ENCODE results near the gene SMAD6. TPM values are rescaled to one million over a fixed set of nuclear protein-coding genes. Genes with fewer than 3 reads are reported as not detected.

SMAD6 gene
- total RNA-seq, 1 experiment from 2014 or later: 58.6 TPM

- H3K36me3 Mint-ChIP-seq (ENCODE audit: insufficient read depth, unreplicated experiment): peaks cover 8% of the 10 kb centered on the region
- no peak for DNase-seq
- intact Hi-C loops (cut with micrococcal nuclease; ENCODE audit: unreplicated experiment): no loop called here
- no peak overlapping the region for H3K27ac Mint-ChIP-seq (ENCODE audit: unreplicated experiment)
- CTCF ChIA-PET: no interaction called here
- no peaks in the 10 kb centered on the region for H3K9me3 Mint-ChIP-seq (ENCODE audit: low read depth, unreplicated experiment)
- no peaks in the 10 kb centered on the region for H3K4me1 Mint-ChIP-seq (ENCODE audit: low read depth, unreplicated experiment)
- no peaks in the 10 kb centered on the region for H3K27me3 Mint-ChIP-seq (ENCODE audit: unreplicated experiment)
- no peak for TF ChIP-seq CTCF (IDR thresholded peaks at IDR 0.05; ENCODE audit: unreplicated experiment)
- no peak overlapping the region for H3K4me3 Mint-ChIP-seq (ENCODE audit: low read depth, unreplicated experiment)
- no TSS peak for BruUV-seq (replicated peaks)
Measured at GRCh38 chr15:66788024-66788423, 86.0 kb downstream of the SMAD6 start.

- no peak overlapping the region for H3K4me3 Mint-ChIP-seq (ENCODE audit: low read depth, unreplicated experiment)
- no TSS peak for BruUV-seq (replicated peaks)
- TF ChIP-seq CTCF (IDR thresholded peaks at IDR 0.05; ENCODE audit: unreplicated experiment): peak; percentile 64
- intact Hi-C loops (cut with micrococcal nuclease; ENCODE audit: unreplicated experiment): loop anchor here (1.0 kb wide), 1 partner anchor 64 kb away; no protein-coding TSS in a partner anchor
- no peaks in the 10 kb centered on the region for H3K4me1 Mint-ChIP-seq (ENCODE audit: low read depth, unreplicated experiment)
- H3K27me3 Mint-ChIP-seq (ENCODE audit: unreplicated experiment): no peaks in the 10 kb centered on the region
- H3K36me3 Mint-ChIP-seq (ENCODE audit: insufficient read depth, unreplicated experiment): no peaks in the 10 kb centered on the region
- CTCF ChIA-PET: interaction anchor here (0.5 to 3.2 kb wide), 7 partner anchors 10 to 202 kb away, joined by 3 to 38 read pairs (median 3); no protein-coding TSS in a partner anchor
- DNase-seq: peak; percentile 61
- no peak overlapping the region for H3K27ac Mint-ChIP-seq (ENCODE audit: unreplicated experiment)
- H3K9me3 Mint-ChIP-seq (ENCODE audit: low read depth, unreplicated experiment): no peaks in the 10 kb centered on the region
Measured at GRCh38 chr15:66789029-66790025, 87.3 kb downstream of the SMAD6 start.

GRCh38 chr15:66795851-66796250, 93.8 kb downstream of the SMAD6 start:
- H3K4me3 Mint-ChIP-seq (ENCODE audit: low read depth, unreplicated experiment): no peak overlapping the region
- H3K27ac Mint-ChIP-seq (ENCODE audit: unreplicated experiment): no peak overlapping the region
- no TSS peak for BruUV-seq (replicated peaks)
- DNase-seq: no peak
- no peaks in the 10 kb centered on the region for H3K4me1 Mint-ChIP-seq (ENCODE audit: low read depth, unreplicated experiment)
- CTCF ChIA-PET: no interaction called here
- no peaks in the 10 kb centered on the region for H3K27me3 Mint-ChIP-seq (ENCODE audit: unreplicated experiment)
- H3K36me3 Mint-ChIP-seq (ENCODE audit: insufficient read depth, unreplicated experiment): no peaks in the 10 kb centered on the region
- no peaks in the 10 kb centered on the region for H3K9me3 Mint-ChIP-seq (ENCODE audit: low read depth, unreplicated experiment)
- TF ChIP-seq CTCF (IDR thresholded peaks at IDR 0.05; ENCODE audit: unreplicated experiment): no peak
- intact Hi-C loops (cut with micrococcal nuclease; ENCODE audit: unreplicated experiment): no loop called here

- Mint-ChIP-seq H3K27me3 (ENCODE audit: unreplicated experiment) (no peaks in the 10 kb centered on the region), H3K4me1 (ENCODE audit: low read depth, unreplicated experiment) (no peaks in the 10 kb centered on the region), H3K9me3 (ENCODE audit: low read depth, unreplicated experiment) (no peaks in the 10 kb centered on the region), H3K27ac (ENCODE audit: unreplicated experiment) (no peak overlapping the region), H3K36me3 (ENCODE audit: insufficient read depth, unreplicated experiment) (no peaks in the 10 kb centered on the region), H3K4me3 (ENCODE audit: low read depth, unreplicated experiment) (no peak overlapping the region)
- intact Hi-C loops (cut with micrococcal nuclease; ENCODE audit: unreplicated experiment): no loop called here
- CTCF ChIA-PET: interaction anchor here (0.7 kb wide), 1 partner anchor 98 kb away, joined by 4 read pairs; no protein-coding TSS in a partner anchor
- no peak for TF ChIP-seq CTCF (IDR thresholded peaks at IDR 0.05; ENCODE audit: unreplicated experiment)
- BruUV-seq (replicated peaks): no TSS peak
- no peak for DNase-seq
Measured at GRCh38 chr15:66796343-66796742, 94.3 kb downstream of the SMAD6 start.
